HG02798 (cell line): Measurements from ENCODE around the gene ADNP.

ENCODE experiments used
- ATAC-seq: cut with Tn5 transposase; IDR thresholded peaks from one replicate; pipeline ENCODE4 v1.9.1; 2021; ENCODE audit warnings: mild to moderate bottlenecking; ENCODE audit not compliant: unreplicated experiment, poor library complexity

ADNP gene

DNA sequence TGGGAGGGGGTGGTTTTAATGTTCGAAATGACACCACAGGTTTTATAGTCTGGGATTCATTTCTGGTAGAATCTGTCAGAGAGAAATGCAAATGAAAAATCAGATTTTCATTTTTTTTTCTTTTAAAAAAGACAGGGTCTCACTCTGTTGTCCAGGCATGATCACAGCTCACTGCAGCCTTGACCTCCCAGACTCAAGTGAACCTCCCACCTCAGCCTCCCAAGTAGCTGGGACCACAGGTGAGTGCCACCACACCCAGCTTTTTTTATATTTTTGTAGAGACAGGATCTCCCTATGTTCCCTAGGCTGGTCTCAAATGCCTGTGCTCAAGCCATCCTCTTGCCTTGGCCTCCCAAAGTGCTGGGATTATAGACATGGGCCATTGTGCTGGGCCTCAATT is 2.4 kb upstream of the ADNP start:
- ATAC-seq: no peak

DNA sequence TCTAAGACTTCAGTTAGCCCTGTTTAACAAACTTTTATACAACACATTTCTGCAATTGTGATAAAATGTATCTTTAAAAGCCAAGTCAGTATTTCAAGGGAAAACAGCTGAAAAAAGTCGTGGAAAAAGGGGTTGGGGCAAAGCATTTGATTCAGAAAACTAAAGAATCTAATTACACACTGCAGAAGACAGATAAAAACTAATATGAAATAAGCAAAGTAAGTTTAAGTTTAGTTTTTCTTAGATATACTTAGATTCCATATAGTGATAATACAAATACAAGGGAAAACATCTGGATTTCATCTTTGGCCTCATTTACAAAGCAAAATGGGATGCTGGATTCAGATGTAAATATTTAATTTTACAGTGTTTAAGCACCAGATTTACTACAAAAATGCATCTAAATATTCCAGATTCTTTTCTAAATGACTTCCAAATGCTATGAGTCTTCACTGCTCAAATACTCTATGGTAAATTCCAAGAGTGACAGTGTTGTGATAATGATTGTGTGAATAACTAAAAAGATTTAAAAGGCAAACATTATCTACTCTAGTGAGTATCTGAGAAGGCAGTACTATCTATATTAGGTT is 1.5 kb upstream of the ADNP start:
- ATAC-seq: no peak

DNA sequence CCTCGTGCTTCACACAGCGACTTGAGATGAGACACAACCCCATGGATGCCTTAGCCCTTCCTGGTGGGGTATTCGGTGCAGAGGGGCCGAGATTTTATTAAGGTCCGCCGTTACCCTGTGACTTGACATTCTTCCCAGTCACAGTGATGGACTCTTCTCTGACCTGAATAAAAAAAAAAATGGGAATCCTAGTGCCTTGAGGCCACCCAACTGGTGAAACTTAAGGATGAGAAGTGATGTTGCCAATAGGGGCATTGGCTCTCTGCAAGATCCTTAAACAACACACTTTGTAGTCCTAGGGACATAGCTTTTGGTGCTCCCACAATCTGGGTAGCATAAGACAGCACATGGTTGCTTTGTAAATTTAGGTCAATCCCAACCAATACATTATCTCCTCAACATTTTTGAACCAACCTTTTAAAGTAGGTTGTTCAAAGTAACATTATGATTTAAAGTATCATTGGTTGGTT is 814 bp upstream of the ADNP start:
- no peak for ATAC-seq

- peak; percentile 32 for ATAC-seq
These were observed 296 bp downstream of the ADNP start for GRCh38 chr20:50930976-50931305.

DNA sequence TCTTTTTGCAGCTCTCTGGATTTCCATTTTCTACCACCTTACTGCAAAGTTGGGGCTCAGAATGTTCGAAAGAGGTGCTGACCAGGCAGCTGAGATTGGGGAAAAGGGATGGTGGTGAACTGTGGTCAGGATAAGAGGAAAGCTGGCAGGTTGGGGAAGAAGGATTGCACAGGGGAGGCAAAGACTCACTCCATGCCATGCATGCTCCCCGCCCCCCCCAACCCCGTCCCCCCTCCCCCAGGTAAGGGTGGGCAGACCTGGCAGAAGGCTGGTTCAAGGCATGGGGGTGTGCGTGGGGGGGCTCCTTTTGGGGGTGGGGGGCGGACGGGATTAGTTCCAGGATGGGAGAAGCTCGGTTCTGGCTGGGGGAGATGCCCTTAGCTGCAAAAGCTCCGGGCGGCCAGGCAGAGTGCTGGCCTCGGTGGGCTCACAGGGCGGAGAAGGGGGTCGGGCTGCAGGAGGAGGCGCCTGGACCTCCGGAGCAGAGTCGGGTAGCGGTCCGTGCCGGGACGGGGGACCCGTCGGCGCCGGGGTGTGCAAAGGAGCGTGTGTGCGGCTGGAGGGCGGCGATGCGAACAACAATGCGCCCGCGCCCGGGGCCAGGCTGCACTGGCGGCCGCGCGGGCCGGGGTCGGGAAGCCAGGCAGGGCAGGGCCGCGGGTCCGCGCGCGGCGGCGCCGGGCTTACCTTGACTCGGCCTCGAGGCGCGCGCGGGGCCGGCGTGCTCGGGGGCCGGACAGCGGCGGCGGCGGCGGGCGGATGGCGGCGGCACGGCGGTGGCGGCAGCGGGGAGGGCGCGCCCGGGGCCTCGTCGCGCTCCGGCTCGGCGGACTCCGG is 880 bp downstream of the ADNP start:
- no peak for ATAC-seq

DNA sequence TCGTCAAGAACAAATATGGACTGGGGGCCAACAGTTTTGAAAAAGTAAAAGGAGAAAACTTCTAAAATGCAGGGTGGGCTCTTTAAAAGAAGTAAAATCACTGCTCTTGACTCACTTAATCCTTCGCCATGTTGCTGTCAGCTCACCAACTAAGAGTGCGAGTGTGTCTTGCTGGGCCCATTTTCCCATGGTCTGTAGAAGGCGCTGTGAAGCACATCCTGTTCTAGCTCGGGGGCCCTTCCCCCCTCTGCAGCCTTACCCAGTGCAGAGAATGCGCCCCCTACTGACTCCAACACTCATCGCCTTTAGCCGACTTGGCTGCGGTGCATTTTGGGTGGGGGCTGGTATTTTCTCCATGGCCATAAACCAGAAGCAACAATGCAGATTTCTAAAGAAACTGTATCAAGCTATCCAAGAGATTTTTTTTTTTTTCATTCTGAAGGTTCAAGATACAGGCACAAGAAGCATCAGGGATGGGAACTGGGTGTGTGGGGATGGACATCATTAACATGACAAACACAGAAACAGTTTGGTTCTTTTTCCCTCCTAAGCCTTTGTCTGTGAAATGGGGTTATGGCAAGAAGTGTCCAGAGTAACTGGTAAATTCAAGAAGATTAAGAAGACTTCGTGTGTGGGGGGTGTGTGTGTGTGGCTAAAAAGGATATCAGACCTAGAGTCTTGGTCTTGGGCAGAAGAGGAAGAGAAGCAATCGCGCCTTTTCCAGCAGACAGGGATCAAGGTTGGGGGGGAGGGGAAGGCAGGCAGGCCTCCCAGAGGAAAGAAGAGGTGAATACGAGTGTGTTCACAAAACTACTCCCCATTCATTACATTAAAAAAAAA is 1.7 kb downstream of the ADNP start:
- peak; percentile 62 for ATAC-seq

DNA sequence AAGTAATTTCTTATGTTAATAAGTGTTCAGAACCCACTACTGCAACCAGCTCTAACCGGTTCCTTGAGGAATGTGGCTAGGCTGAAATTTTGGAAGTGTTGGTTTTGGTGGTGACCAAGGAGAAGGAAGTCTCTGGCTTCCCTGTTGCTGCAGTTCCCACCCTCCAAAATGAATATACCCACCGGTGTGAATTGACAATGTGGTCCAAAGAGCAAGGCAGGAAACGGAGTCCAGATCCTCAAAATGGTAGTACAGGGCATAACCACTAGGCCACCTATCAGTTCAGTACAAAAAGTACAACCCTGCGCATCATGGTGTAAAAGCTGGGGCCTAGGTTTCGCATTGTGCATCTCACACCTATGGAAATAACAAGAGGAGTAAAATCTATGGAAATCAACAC is 2.8 kb downstream of the ADNP start:
- no peak for ATAC-seq

DNA sequence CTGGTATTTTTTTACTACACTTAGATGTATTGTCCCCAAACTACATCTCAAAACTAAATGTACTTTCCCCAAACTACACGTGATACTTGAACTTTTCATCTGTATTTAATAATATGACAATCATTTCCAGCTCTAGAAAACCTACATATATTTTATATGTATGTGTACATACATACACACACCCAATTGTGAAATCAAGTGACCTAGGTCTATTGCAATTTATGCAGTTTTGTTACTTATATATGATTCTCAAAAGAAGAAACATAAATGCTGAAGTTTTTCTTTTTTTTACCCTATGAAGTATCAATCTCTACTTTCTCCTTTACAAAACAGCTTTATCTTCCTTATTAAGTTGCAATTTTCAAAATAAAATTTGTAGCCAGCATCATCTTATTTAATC is 4.7 kb downstream of the ADNP start:
- no peak for ATAC-seq

- no peak for ATAC-seq
These were observed 6.8 kb downstream of the ADNP start for GRCh38 chr20:50924261-50924920.

DNA sequence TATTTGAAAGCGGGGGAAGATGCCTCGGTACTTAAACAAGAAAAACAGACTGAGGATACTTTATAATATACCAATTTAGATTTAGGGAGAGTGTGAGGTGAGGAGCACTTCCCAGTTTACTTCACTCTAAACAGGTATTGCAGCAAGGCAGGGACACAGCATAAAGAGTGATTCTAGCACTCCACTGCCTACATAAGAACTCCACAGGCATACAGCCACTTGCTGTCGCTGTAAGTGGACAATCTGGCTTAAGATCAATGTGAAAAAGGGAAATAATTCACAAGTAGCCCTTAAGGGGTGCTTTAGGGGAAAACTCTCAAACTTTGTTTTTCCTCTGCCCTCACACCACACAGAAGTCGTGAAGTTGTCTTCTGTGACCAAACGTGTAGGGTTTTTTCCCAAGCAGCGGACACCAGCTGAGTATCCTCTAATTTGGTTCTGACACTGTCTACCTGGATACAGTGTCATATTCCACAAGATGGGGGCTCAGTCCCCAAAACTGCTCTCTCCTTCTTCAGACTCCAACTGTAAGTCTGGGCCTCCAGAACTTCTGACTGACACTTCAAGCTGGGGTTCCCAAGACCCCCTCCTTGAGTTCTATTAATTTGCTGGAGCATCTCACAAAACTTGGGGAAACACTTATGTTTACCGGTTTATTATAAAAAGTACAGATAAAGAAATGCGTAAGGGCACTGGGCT is 9.3 kb downstream of the ADNP start:
- no peak for ATAC-seq

DNA sequence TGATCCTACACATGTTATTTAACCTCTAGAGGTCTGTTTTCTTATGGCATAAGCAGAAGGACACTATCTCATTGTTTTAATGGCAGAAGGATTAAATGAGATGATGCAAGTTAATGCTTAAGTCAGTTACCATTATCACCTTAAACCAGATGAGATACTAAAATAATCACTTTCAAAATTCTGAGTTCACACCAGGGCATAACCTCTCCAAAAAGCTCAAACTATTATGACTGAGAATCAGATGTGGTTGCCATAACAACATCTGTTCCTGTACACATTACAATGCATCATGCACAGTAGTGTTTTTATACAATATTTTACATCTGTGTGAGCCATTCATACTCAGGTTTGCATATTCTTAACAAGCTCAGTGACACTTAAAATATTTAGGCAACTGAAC is 10.2 kb downstream of the ADNP start:
- ATAC-seq: peak; percentile 38

DNA sequence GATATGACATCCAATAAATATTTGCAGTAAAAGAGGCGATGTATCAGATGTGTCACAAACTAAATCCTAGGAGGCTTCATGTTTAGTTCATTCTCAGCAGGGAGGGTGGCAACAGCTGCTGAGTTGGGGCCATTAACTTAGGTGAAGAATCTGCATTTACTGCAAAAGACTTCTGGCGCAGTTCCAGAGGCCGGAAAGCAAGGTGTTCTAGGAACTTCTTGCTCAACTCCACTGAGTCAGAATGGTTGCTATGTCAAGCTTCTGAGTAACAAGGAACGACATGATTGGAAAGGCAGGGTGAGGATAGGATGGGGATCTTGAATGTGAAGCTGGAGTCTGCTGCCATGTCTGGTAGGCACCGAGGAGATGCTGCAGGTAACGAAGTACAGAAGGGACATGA is 11.7 kb downstream of the ADNP start:
- no peak for ATAC-seq

GRCh38 chr20:50918403-50918802 is 12.8 kb downstream of the ADNP start:
- ATAC-seq: no peak

DNA sequence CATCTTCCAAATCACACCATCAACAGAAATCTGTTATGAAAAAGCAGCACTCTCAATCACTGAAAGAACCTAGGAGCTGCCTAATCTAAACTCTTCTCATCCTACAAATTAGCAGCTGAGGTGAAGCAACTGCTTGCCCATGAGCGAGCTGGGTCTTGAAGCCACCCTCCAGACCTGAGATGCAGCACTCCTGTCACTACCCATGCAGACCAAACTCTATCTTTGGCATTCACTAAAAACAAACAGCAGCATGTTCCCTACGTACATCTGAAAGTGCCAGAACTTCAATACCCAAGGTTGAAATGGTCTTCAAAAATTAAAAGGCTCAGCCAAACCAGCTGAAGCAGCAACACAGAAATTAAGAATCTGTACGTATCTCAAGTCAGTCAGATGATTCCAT is 14.3 kb downstream of the ADNP start:
- ATAC-seq: no peak

DNA sequence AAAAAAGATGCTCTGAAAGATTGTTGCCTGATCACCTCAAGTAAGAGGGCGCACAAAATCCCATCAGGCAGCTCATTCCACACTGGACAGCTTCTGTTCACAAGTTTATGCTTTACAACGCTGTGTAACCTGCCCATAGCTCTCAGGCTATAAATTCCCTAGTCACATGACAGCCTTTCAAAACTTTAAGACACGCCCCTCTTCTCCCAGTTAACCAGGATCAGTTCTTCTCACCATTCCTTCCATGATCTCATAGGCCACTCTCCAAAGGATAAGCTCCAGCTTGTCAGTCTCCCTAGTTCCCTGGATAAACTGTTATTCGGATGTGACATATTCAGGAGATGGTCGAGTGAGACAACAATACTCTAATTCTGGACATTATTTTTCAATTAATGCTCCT is 15.0 kb downstream of the ADNP start:
- ATAC-seq: no peak

DNA sequence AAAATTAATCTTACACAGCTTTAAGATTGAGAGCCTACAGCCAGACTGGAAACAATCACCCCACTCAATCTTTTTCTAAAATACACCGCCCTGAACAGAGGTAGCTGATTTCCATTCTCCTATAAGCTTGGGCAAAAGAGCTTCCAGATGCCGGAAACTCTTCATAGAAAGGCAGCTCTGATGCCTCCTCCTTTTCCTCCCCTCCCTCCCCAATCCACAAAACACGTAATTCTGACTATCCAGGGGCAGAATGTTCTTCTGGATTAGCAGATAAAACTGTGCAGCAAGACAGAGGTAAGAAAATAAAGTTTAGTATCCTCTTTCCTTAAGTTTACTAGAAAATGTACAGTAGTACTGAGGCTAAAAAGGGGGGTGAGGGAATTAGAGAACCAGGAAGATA is 15.8 kb downstream of the ADNP start:
- ATAC-seq: no peak

GRCh38 chr20:50913690-50914375 is 17.4 kb downstream of the ADNP start:
- no peak for ATAC-seq

DNA sequence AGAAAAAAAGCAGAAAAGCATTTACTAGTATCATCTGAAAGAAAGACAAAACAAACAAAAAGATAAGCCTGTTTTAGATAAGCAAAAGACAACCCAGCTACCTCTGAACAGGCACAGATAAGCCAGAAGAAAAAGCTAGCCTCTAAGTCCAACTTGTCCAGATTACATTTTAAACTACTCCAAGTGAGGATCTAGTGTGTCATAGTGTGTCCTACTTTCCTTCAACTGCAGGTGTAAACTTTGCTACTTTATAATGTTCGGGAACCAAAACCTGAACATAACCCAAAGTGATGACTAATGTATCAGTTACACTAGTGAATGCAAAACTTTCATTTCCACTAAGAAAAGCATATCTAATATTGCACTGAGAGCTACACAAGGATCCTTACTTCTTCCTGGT is 19.5 kb downstream of the ADNP start:
- ATAC-seq: peak; percentile 45

DNA sequence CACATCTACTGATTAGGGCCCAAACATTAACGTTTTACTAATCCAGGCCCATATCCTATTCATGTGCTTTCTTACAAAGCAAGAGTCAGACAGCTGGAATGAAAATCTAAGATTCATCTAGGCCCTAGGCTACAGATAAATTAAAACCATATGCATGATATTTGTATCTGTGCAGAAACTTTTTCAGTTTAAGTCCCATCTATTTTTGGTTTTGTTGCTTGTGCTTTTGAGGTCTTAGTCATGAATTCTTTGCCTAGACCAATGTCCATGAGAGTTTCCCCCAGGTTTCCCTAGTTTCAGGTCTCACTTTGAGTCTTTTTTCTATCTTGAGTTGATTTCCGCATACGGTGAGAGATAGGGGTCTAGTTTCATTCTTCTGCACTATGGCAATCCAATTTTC is 20.2 kb downstream of the ADNP start:
- ATAC-seq: no peak

GRCh38 chr20:50909413-50909812 is 21.8 kb downstream of the ADNP start:
- no peak for ATAC-seq
